K562 (cell line): ENCODE results near the gene CLDN5. TPM values are rescaled to one million over a fixed set of nuclear protein-coding genes. Genes with fewer than 3 reads are reported as not detected.

Experiments
- ATF7 ChIP-seq: fragments of 450-650 bp; IDR thresholded peaks from 2 replicates; pipeline ENCODE4 v1.7.1; 2014; ENCODE audit warnings: mild to moderate bottlenecking, moderate library complexity
- ILK ChIP-seq: fragments of 450-650 bp; IDR thresholded peaks from 2 replicates; pipeline ENCODE4 v1.6.1; 2016; ENCODE audit warnings: missing genetic modification characterization, low read depth, mild to moderate bottlenecking, missing compliant biosample characterization, moderate library complexity, borderline replicate concordance
- MBD2 ChIP-seq: sonication (generic); IDR thresholded peaks from 2 replicates; pipeline ENCODE4 v1.6.1; 2016; ENCODE audit warnings: low read depth, borderline replicate concordance
- NR2C2 ChIP-seq, 2 experiments: fragments of 200-800 bp in 1 of 2; sonication (Bioruptor generic) in 1 of 2; sonication (generic) in 1 of 2; formaldehyde crosslinking in 1 of 2; IDR thresholded peaks; 2 replicates each; pipeline versions ENCODE4 v1.6.1 to v1.8.0; 2016 to 2022; ENCODE audit warnings: mild to moderate bottlenecking in 1 of 2, missing compliant biosample characterization in 1 of 2, missing genetic modification characterization in 1 of 2, missing genetic modification reagents in 1 of 2
- OTX1 ChIP-seq: fragments of 450-650 bp; formaldehyde crosslinking; IDR thresholded peaks from 2 replicates; pipeline ENCODE4 v1.4.0; 2022; ENCODE audit warnings: mild to moderate bottlenecking
- SRF ChIP-seq, 2 experiments: fragments of 250-450, 450-650 bp in 1 of 2; sonication (Bioruptor Pico) in 1 of 2; sonication (generic) in 1 of 2; formaldehyde crosslinking; IDR thresholded peaks; 2 replicates each; pipeline versions ENCODE4 v1.5.0 to v1.5.1; 2020 to 2022; ENCODE audit warnings: mild to moderate bottlenecking in 1 of 2, missing genetic modification reagents in 1 of 2
- ZNF197 ChIP-seq: fragments of 200-800 bp; sonication (Bioruptor generic); IDR thresholded peaks from 2 replicates; pipeline ENCODE4 v1.6.1; 2016; ENCODE audit warnings: low read depth, missing genetic modification characterization, missing compliant biosample characterization
- ZNF77 ChIP-seq: fragments of 250-450 bp; sonication (Bioruptor Pico); IDR thresholded peaks from 2 replicates; pipeline ENCODE4 v1.5.0; 2020
- ZNF785 ChIP-seq: fragments of 250-450 bp; sonication (Bioruptor Pico); IDR thresholded peaks from 2 replicates; pipeline ENCODE4 v1.4.0; 2020; ENCODE audit warnings: mild to moderate bottlenecking
- ZNF79 ChIP-seq: fragments of 250-450 bp; sonication (Bioruptor Pico); IDR thresholded peaks from 2 replicates; pipeline ENCODE4 v1.4.0; 2020; ENCODE audit warnings: low read depth, mild to moderate bottlenecking, moderate library complexity
- polyA plus RNA-seq, 8 experiments: library from polyadenylated mRNA; depleted of rRNA in 4 of 8; stranded (reverse) in 5 of 8; unstranded in 3 of 8; fragments of >200 nt; fragmentation: Nextera tagmentation in 2 of 8; fragmentation: Illumina TruSeq in 1 of 8; extraction: Ambion mirVana in 2 of 8; extraction: Trizol in 1 of 8; gene quantifications; 2 replicates each; pipeline versions ENCODE4 v1.2.1 to v1.2.3, GENCODE V29; 2011 to 2014; ENCODE audit warnings: inconsistent platforms in 1 of 8, missing spikeins in 1 of 8
- total RNA-seq, 7 experiments: library from RNA; depleted of rRNA in 6 of 7; stranded (reverse); fragments of >200 nt in 6 of 7; fragmentation: Illumina TruSeq in 2 of 7; extraction: Trizol in 2 of 7; gene quantifications; 2 replicates each; pipeline versions ENCODE4 v1.2.1 to v1.2.3, GENCODE V29; 2011 to 2021; ENCODE audit warnings: low replicate concordance in 1 of 7
- TF ChIP-seq, protein P1 (sequence below): sonication (generic); formaldehyde crosslinking; IDR thresholded peaks from 2 replicates; pipeline ENCODE4 v1.8.0; 2022; ENCODE audit warnings: mild to moderate bottlenecking, missing genetic modification reagents
- TF ChIP-seq, protein P2 (sequence below): fragments of 450-650 bp; formaldehyde crosslinking; IDR thresholded peaks from 2 replicates; pipeline ENCODE4 v1.4.0; 2020; ENCODE audit warnings: mild to moderate bottlenecking, moderate library complexity
- TF ChIP-seq, protein P3 (sequence below): sonication (generic); formaldehyde crosslinking; IDR thresholded peaks from 2 replicates; pipeline ENCODE4 v1.8.0; 2022; ENCODE audit warnings: mild to moderate bottlenecking, missing genetic modification reagents
- TF ChIP-seq, protein P4 (sequence below): fragments of 450-650 bp; IDR thresholded peaks from one replicate; pipeline ENCODE4 v1.6.1; 2018; ENCODE audit warnings: mild to moderate bottlenecking, moderate library complexity; ENCODE audit not compliant: partially characterized antibody

Gene CLDN5
- total and polyA plus RNA-seq, 9 of the 15 experiments (the other 6 are each of a cell fraction or from before 2014, with no cell fraction given): 0.20 TPM; not detected in 8

DNA sequence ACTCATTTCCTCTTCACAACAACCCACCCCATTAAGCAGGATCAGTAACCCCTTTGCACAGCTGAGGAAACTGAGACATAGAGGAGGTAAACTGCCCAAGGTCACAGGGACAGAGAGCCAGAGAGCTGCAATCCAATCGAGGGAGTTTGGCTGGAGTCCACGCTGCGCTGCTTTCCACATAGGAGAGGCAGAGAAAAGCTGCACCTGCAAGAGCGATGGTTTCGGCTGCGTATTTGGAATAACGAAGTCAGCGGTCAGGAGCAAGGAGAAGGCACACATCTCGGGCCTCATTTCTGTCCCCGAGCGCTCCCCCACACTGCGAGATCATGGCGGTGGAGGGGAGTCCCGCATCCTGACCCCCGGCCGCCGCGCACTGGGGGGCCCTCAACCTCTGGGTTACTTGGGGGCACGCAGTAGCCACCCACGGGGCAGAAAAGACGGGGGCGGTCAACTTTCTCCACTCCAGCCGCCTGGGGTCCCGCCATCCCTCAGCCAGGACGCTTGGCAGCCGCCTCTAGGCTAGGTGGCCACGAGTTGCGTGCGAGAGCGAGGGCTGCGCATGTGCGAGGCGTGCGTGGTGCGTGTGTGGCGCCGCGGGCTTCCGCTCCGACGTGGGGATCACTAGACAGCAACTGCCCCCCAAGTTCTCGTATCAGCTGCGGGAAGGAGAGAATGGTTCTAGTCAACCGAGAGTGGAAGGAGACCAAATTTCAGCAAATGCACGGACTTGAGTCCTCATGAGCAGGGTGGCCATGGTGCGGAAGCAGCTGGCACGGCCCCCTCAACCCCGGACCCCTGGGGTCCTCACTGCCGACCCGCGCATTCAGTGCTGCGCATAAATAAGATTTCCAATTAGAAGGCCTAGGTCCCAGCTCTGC, 42.3 kb upstream of the CLDN5 start (continued):
- TF ChIP-seq, protein P1, sequence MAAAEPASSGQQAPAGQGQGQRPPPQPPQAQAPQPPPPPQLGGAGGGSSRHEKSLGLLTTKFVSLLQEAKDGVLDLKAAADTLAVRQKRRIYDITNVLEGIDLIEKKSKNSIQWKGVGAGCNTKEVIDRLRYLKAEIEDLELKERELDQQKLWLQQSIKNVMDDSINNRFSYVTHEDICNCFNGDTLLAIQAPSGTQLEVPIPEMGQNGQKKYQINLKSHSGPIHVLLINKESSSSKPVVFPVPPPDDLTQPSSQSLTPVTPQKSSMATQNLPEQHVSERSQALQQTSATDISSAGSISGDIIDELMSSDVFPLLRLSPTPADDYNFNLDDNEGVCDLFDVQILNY (CRISPR knock-in tag): peak; percentile 91; the same call in 1 of the 2 replicates
- TF ChIP-seq OTX1 (CRISPR knock-in tag): no peak
- no peak for TF ChIP-seq ILK (tag)
- no peak for TF ChIP-seq ZNF785 (CRISPR knock-in tag)
- TF ChIP-seq SRF (CRISPR knock-in tag; IDR thresholded peaks at IDR 0.05): 0 out of 4 replicates have a peak, but pooled peaks of 1 of the 2 experiments have one; percentile 4
- TF ChIP-seq, protein P2, sequence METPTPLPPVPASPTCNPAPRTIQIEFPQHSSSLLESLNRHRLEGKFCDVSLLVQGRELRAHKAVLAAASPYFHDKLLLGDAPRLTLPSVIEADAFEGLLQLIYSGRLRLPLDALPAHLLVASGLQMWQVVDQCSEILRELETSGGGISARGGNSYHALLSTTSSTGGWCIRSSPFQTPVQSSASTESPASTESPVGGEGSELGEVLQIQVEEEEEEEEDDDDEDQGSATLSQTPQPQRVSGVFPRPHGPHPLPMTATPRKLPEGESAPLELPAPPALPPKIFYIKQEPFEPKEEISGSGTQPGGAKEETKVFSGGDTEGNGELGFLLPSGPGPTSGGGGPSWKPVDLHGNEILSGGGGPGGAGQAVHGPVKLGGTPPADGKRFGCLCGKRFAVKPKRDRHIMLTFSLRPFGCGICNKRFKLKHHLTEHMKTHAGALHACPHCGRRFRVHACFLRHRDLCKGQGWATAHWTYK (CRISPR knock-in tag): peak; percentile 30; the same call in 1 of the 2 replicates
- TF ChIP-seq ZNF79 (CRISPR knock-in tag): no peak
- no peak for TF ChIP-seq ZNF77 (CRISPR knock-in tag)
- TF ChIP-seq, protein P3, sequence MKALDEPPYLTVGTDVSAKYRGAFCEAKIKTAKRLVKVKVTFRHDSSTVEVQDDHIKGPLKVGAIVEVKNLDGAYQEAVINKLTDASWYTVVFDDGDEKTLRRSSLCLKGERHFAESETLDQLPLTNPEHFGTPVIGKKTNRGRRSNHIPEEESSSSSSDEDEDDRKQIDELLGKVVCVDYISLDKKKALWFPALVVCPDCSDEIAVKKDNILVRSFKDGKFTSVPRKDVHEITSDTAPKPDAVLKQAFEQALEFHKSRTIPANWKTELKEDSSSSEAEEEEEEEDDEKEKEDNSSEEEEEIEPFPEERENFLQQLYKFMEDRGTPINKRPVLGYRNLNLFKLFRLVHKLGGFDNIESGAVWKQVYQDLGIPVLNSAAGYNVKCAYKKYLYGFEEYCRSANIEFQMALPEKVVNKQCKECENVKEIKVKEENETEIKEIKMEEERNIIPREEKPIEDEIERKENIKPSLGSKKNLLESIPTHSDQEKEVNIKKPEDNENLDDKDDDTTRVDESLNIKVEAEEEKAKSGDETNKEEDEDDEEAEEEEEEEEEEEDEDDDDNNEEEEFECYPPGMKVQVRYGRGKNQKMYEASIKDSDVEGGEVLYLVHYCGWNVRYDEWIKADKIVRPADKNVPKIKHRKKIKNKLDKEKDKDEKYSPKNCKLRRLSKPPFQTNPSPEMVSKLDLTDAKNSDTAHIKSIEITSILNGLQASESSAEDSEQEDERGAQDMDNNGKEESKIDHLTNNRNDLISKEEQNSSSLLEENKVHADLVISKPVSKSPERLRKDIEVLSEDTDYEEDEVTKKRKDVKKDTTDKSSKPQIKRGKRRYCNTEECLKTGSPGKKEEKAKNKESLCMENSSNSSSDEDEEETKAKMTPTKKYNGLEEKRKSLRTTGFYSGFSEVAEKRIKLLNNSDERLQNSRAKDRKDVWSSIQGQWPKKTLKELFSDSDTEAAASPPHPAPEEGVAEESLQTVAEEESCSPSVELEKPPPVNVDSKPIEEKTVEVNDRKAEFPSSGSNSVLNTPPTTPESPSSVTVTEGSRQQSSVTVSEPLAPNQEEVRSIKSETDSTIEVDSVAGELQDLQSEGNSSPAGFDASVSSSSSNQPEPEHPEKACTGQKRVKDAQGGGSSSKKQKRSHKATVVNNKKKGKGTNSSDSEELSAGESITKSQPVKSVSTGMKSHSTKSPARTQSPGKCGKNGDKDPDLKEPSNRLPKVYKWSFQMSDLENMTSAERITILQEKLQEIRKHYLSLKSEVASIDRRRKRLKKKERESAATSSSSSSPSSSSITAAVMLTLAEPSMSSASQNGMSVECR (CRISPR knock-in tag): peak; percentile 46; the same call in 1 of the 2 replicates
- TF ChIP-seq, protein P4, sequence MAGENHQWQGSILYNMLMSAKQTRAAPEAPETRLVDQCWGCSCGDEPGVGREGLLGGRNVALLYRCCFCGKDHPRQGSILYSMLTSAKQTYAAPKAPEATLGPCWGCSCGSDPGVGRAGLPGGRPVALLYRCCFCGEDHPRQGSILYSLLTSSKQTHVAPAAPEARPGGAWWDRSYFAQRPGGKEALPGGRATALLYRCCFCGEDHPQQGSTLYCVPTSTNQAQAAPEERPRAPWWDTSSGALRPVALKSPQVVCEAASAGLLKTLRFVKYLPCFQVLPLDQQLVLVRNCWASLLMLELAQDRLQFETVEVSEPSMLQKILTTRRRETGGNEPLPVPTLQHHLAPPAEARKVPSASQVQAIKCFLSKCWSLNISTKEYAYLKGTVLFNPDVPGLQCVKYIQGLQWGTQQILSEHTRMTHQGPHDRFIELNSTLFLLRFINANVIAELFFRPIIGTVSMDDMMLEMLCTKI: no peak
- TF ChIP-seq MBD2: no peak
- no peak for TF ChIP-seq ATF7
- 0 out of 2 replicates have a peak, but pooled peaks have one; percentile 25 for TF ChIP-seq NR2C2 (CRISPR knock-in tag; IDR thresholded peaks at IDR 0.05)
- TF ChIP-seq NR2C2 (tag; IDR thresholded peaks at IDR 0.05): no peak
- TF ChIP-seq ZNF197: no peak
